Kidney (tissue), 14 donors: ENCODE results near the gene SPTB. TPM values are rescaled to one million over a fixed set of nuclear protein-coding genes. Genes with fewer than 3 reads are reported as not detected.
A peak's percentile ranks its signal among the peaks of the same experiment; 100 is the strongest.

Experiments used
- DNase-seq, 5 donors: peaks; one replicate each; pipeline ENCODE4 v3.0.0-alpha.2; 2013 to 2020
- FAIRE-seq: peaks from 2 replicates; lab custom pipeline; 2012; peaks lifted over from hg19 to GRCh38; lab: Jason Lieb, UNC
- H3K27ac ChIP-seq, 2 donors: one replicate each; pipeline ENCODE4 v1.7.0; 2013; ENCODE audit warnings: low read depth in 2 of 2, low read length in 2 of 2, inconsistent platforms in 1 of 2
- H3K27me3 ChIP-seq: one replicate; pipeline ENCODE4 v1.7.1; 2013; ENCODE audit warnings: low read length, inconsistent platforms; ENCODE audit not compliant: control insufficient read depth, insufficient read depth
- H3K36me3 ChIP-seq, 3 donors: one replicate each; pipeline versions ENCODE4 v1.7.0 to v1.7.1; 2013; ENCODE audit warnings: low read length in 3 of 3, control low read depth in 1 of 3, inconsistent platforms in 1 of 3; ENCODE audit not compliant: insufficient read depth in 3 of 3, control insufficient read depth in 2 of 3
- H3K4me1 ChIP-seq, 3 donors: one replicate each; pipeline versions ENCODE4 v1.7.0 to v1.7.1; 2013; ENCODE audit warnings: low read length in 3 of 3, inconsistent platforms in 1 of 3, low read depth in 1 of 3; ENCODE audit not compliant: control insufficient read depth in 2 of 3, insufficient read depth in 2 of 3
- H3K4me3 ChIP-seq, 3 donors: one replicate each; pipeline versions ENCODE4 v1.7.0 to v1.8.1; 2013; ENCODE audit warnings: low read length in 3 of 3, control low read depth in 1 of 3, inconsistent platforms in 1 of 3
- H3K9ac ChIP-seq, 3 donors: one replicate each; pipeline versions ENCODE4 v1.7.0 to v1.7.1; 2013; ENCODE audit warnings: low read length in 3 of 3, control low read depth in 1 of 3, inconsistent platforms in 1 of 3
- H3K9me3 ChIP-seq, 3 donors: one replicate each; pipeline versions ENCODE4 v1.7.0 to v1.7.1; 2013; ENCODE audit warnings: low read length in 3 of 3, control low read depth in 1 of 3, inconsistent platforms in 1 of 3; ENCODE audit not compliant: control insufficient read depth in 2 of 3, insufficient read depth in 1 of 3
- CTCF ChIP-seq: IDR thresholded peaks from 3 replicates; pipeline ENCODE4 v1.5.1; 2012; ENCODE audit warnings: mild to moderate bottlenecking, moderate library complexity, borderline replicate concordance; ENCODE audit not compliant: insufficient read depth; ENCODE audit errors: extremely low read depth
- intact Hi-C: fragments of 100-400 bp; cut with DNase I; formaldehyde crosslinking; loops from one replicate; pipeline ENCODE4 v1.11.1; 2022
- polyA plus RNA-seq: library from polyadenylated mRNA; stranded (reverse); fragments of 350-450 nt; fragmentation: Illumina TruSeq; extraction: RNeasy Lipid Tissue Mini Kit (QIAGEN cat#74804); gene quantifications from one replicate; pipeline ENCODE4 v1.2.3, GENCODE V29; 2014; ENCODE audit warnings: low read depth, low replicate concordance; ENCODE audit not compliant: insufficient read depth
- total RNA-seq: library from RNA; stranded (reverse); fragmentation: NEBNext Ultra II Directional; extraction: Animal tissue kit (Norgen Biotek cat#: 25700); gene quantifications from one replicate; pipeline ENCODE4 v1.2.1, GENCODE V29; 2021
- donor health status: control.
- donor health status: control.
- donor health status: control.
- donor health status: control.
- donor health status: control.
- donor health status: DM: yes; HTN: yes; CAD: no.
- donor health status: Normal renal cell carcinoma (clear cell type).

SPTB gene
- total and polyA plus RNA-seq, 2 donors from 2014 or later, result 1.7 to 2.2 TPM

- DNase-seq (no peak), FAIRE-seq (no peak)
- intact Hi-C loops, result loop anchor here (10.0 kb wide), 1 partner anchor 55 kb away; no protein-coding TSS in a partner anchor
- H3K4me3 ChIP-seq, result no peak overlapping the region
- no peaks in the 10 kb centered on the region for H3K9me3 ChIP-seq
- H3K27ac ChIP-seq, result no peak overlapping the region
- no peaks in the 10 kb centered on the region for H3K27me3 ChIP-seq
- no peaks in the 10 kb centered on the region for H3K36me3 ChIP-seq
- no peak overlapping the region for H3K9ac ChIP-seq
- H3K4me1 ChIP-seq, result no peaks in the 10 kb centered on the region
- no peak for TF ChIP-seq CTCF
These were observed 9.6 kb upstream of the SPTB start for GRCh38 chr14:64889352-64889751.

DNA sequence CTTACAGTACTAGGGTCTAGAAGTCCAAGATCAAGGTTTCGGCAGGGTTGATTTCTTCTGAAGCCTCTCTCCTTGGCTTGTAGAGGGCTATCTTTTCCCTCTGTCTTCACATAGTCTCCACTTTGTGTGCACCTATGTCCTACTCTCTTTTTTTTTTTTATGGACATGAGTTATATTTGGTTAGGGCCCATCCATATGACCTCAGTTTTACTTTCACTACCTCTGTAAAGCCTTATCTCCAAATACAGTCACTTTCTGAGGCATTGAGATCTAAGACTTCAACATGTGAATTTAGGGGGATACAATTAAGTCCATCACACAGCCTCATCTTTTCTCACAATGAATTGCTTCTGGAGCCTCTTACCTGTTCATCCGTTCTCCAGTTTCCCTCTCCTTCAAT is 5.9 kb upstream of the SPTB start:
- H3K27me3 ChIP-seq, result peaks cover 4% of the 10 kb centered on the region
- H3K4me1 ChIP-seq, result no peaks in the 10 kb centered on the region
- intact Hi-C loops, result loop anchor here (10.0 kb wide), 1 partner anchor 51 kb away; no protein-coding TSS in a partner anchor
- no peak overlapping the region for H3K4me3 ChIP-seq
- H3K36me3 ChIP-seq, result no peaks in the 10 kb centered on the region
- FAIRE-seq (no peak), DNase-seq (no peak)
- H3K9ac ChIP-seq, result no peak overlapping the region
- H3K27ac ChIP-seq, result no peak overlapping the region
- no peak for TF ChIP-seq CTCF
- no peaks in the 10 kb centered on the region for H3K9me3 ChIP-seq

GRCh38 chr14:64880221-64881121 is 764 bp upstream of the SPTB start:
- TF ChIP-seq CTCF, result no peak
- peaks cover 0 to 2% (median 0%) of the 10 kb centered on the region in 3 donors for H3K4me1 ChIP-seq
- H3K4me3 ChIP-seq, result peak overlapping the region; percentile 43 to 67 (median 56)
- H3K27ac ChIP-seq, result no peak overlapping the region
- no peaks in the 10 kb centered on the region for H3K9me3 ChIP-seq
- DNase-seq (peak; percentile 76 to 85 (median 84)), FAIRE-seq (no peak)
- peak overlapping the region in 1 of 3 donors; percentile 56 for H3K9ac ChIP-seq
- intact Hi-C loops, result loop anchor here (10.0 kb wide), 1 partner anchor 46 kb away; no protein-coding TSS in a partner anchor
- H3K27me3 ChIP-seq, result peaks cover 5% of the 10 kb centered on the region
- H3K36me3 ChIP-seq, result no peaks in the 10 kb centered on the region
